ENCODE data around the gene TAF1L.
"Not testable (repeated sequence)": the region's sequence is repeated elsewhere in the genome, so short reads cannot be mapped to it uniquely, and the experiment has no call there.

GRCh38 chr9:32599021-32599420 is 36.4 kb downstream of the TAF1L start:
- not testable (repeated sequence) for TF ChIP-seq ELF4 (IDR thresholded peaks at IDR 0.05); TARDBP (IDR thresholded peaks at IDR 0.05); FOXK2 (IDR thresholded peaks at IDR 0.05); NFRKB (IDR thresholded peaks at IDR 0.05); FOXA1 (IDR thresholded peaks at IDR 0.05); FOXM1 (IDR thresholded peaks at IDR 0.05; ENCODE audit: borderline replicate concordance); SP1 (IDR thresholded peaks at IDR 0.05); CTBP1 (IDR thresholded peaks at IDR 0.05; ENCODE audit: borderline replicate concordance); SUZ12 (IDR thresholded peaks at IDR 0.05)

Measured in HEK293T (cell line).